SIG-M5 treated with dmso at 0.1 percent for 504 hours (cell line): ENCODE data around the gene SMOC2.

ENCODE experiments used
- DNase-seq: peaks from one replicate; lab custom pipeline; 2025; ENCODE audit not compliant: unreplicated experiment; lab: John Stamatoyannopoulos, UW

Gene SMOC2

GRCh38 chr6:168441434-168442391, 729 bp downstream of the SMOC2 start:
- no peak for DNase-seq

GRCh38 chr6:168442646-168443045, 1.7 kb downstream of the SMOC2 start:
- no peak for DNase-seq

GRCh38 chr6:168447282-168447681, 6.3 kb downstream of the SMOC2 start:
- peak; percentile 55 for DNase-seq

DNA sequence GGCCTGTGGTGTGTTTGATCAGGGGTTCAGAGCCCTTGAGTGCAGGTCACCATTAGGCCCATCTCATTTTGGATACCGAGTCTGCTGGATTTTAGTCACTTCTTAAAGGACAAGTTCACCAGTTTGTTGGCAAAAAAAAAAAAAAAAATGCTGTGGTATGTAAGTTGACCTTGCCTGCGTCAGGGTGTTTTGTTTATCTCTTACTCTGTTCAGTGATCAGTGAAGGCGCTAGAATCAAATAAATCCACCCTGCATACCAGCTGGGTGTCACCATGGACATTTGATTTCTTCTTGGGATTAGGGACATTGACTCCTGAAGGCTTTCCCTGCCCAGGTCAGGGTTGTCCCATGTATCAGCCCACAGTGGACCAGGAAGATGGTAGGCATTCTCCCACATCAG, 6.7 kb downstream of the SMOC2 start:
- no peak for DNase-seq

DNA sequence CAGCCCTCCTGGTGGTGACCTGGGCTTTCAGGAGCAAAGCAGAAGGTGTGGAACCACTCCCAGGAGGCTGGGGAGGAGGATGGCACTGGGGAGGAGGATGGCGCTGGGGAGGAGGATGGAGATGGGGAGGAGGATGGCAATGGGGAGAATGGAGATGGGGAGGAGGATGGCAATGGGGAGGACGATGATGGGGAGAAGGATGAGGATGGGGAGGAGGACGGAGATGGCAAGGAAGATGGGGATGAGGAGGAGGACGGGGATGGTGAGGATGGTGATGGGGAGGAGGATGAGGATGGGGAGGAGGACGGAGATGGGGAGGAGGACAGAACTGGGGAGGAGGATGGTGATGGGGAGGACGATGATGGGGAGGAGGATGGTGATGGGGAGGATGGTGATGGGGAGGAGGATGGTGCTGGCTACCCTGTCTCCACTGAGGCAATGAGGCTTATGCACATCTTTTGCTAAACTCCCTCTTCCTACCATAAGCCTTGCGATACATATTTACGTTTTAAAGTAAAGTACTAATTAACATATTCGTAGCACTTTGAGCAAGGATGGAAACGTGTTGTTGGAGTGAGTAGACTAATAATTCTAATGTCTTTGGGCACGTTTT, 7.4 kb downstream of the SMOC2 start:
- no peak for DNase-seq

GRCh38 chr6:168450917-168451316, 9.9 kb downstream of the SMOC2 start:
- no peak for DNase-seq

DNA sequence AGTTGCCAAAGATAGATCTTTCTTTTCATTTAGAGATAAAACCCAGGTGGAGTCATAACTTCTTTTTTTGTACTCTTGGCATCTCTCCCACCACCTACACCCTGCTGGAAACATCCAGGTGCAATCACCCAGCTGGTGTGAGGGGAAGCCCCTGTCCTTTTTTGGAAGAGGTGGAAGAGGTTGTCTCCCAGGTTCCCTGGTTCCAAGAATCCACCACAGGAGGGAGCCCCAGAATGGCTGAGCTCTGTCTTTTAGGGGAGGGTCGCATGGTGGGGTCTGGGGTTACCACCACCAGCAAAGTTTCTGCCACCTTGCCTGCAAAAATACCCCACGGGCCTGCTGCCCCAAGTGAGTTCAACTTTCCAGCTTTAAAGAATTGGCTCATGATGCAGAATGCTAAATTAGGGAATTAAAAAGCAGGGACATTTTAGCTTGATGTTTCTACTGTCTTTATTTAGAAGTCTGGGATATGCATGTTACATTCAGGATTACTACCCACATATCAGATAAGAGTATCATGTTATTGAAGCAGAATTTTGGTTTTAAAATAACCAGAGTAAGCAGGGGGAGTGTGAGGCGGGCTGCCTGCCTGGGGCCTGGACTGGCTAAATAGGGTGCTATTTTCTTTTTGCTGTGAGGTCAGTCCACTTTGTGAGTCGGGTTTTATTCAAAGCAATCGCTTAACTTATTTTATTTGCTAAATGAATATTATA, 11.0 kb downstream of the SMOC2 start:
- DNase-seq: no peak

GRCh38 chr6:168452685-168453377, 11.8 kb downstream of the SMOC2 start:
- no peak for DNase-seq

- DNase-seq: no peak
Measured at GRCh38 chr6:168455847-168456530, 15.0 kb downstream of the SMOC2 start.

DNA sequence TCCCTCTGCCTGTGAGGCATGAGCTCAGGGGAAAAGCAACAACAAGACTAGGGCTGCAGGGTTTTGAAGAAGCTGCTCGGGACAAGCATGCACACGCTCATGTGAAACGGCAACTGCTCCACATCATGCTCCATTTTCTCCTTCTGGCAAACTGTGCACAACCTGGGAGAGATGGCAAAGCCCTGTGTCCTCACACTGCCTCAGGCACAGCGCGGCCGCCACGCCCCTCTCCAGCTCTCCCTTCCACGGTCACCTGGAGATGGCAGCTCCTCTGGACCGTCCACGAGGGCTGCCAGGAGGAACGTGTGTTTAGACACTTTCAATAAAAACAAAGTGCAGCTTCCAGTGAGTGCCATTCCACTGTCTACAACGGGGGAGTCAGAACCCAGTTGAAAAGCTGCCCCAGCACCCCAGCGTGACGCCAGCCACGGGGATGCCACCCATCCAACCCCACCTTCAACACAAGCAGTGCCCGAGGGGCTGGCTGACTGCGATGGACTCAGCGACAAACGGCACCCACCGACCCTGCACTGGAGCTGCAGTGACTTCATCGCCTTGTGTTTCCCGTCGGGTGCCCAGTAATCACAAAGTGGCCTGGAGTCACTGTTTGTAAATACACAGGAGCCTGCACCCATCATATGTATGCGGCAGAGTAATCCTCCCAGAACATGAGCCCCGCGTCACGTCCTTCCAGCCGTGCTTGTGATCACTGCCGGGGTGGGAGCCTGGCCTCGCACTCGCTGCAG, 16.1 kb downstream of the SMOC2 start:
- no peak for DNase-seq

DNA sequence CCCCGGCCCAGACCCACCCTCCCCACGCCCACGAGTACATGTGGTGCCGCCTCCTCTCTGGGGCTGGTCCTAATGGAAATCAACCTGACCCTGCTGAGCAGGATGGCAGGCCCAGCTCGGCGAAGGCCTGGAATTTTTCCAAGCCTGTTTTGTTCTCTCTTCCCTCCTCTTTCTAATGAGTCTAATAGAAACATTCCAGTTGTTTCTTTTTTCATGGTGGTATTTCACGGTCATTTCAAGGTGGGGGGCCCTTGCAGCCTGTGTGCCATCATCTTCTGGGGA, 16.6 kb downstream of the SMOC2 start:
- DNase-seq: no peak

GRCh38 chr6:168458101-168458500, 17.1 kb downstream of the SMOC2 start:
- DNase-seq: no peak

DNA sequence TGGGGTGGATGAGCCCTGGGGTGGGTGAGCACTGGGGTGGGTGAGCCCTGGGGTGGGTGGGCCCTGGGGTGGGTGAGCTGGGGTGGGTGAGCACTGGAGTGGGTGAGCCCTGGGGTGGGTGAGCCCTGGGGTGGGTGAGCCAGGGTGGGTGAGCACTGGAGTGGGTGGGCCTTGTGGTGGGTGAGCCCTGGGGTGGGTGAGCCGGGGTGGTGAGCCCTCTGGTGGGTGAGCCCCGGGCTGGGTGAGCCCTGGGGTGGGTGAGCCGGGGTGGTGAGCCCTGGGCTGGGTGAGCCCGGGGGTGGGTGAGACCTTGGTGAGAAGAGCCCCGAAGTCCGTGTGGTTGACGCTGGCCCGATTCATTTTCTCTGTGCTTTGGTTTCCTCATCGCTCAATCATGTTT, 18.6 kb downstream of the SMOC2 start:
- DNase-seq: no peak

- no peak for DNase-seq
Measured at GRCh38 chr6:168462289-168462853, 21.4 kb downstream of the SMOC2 start.

GRCh38 chr6:168464546-168464945, 23.6 kb downstream of the SMOC2 start:
- no peak for DNase-seq

GRCh38 chr6:168468045-168468444, 27.1 kb downstream of the SMOC2 start:
- DNase-seq: no peak

GRCh38 chr6:168469521-168469920, 28.5 kb downstream of the SMOC2 start:
- DNase-seq: no peak

DNA sequence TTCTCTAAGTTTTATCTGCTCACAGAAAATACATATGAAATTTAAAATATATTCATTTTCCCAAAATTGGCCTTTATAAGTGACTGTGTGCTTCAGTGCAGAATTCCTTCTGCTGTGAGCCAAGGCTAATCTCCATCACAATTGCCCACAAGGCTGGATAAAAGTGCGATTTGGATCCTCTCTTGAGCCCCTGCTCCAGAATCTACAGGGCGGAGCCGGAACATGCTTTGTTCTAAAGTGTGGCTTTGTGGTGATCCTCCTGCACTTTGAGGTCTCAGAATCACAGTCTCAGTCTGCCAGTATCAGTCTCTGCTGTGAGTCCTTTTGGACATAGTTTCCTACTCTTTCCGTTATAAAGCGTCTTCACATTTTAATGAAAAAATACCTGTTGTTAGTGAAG, 28.9 kb downstream of the SMOC2 start:
- no peak for DNase-seq

DNA sequence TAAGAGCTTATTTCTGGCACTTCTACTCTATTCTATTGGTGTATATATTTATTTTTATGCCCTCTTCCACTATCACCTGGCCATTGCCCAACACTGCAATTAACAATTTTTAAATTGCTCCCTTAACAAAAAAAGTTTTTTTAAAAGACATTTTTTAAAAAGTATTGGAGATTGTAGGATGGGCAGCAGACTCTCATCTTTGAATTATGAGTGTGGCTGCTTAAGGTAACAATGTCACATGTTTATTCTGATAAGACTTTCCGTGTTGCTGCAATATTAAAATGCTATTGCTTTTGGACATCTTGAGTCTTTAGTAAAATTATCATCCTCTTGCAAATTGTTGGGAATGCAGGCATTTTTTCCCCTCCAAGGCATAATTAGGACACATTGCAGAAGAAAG, 31.4 kb downstream of the SMOC2 start:
- no peak for DNase-seq

DNA sequence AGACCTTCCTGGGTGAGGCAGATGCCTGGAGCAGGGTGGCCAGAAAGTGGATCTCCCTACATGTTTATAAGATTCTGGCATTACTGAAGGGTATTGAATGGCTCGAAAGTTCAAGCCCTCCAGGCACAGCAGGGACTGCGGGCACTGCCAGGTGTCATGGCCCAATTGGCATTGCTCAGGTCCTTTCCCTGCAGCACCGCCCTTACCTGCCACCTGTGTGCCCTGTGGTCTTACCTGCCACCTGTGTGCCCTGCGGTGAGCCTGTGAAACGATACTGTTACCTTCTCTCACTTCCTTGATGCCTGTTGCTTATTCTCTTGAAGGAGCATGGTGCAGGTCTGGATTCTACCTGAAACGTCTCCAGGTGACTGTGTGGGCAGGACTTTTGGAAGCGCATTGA, 32.2 kb downstream of the SMOC2 start:
- no peak for DNase-seq
